HG03139 (cell line): ENCODE measurements around the gene YWHAG.
"Not testable (repeated sequence)": the region's sequence is repeated elsewhere in the genome, so short reads cannot be mapped to it uniquely, and the experiment has no call there.

Experiments
- ATAC-seq: cut with Tn5 transposase; IDR thresholded peaks from one replicate; pipeline ENCODE4 v1.9.1; 2021; ENCODE audit not compliant: unreplicated experiment

The YWHAG gene

DNA sequence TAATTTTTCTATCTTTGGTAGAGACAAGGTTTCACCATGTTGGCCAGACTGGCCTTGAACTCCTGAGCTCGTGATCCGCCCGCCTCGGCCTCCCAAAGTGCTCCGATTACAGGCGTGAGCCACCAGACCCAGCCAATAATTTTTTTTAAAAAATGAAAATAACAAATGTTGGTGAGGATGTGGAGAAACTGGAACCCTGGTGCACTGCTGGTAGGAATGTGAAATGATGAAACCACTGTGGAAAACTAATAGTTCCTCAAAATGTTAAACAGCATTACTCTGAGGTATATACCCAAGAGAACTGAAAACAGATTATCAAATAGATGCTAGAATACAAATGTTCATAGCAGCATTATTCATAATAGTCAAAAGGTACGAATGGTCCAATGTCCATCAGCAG, 23.0 kb upstream of the YWHAG start:
- no peak for ATAC-seq

DNA sequence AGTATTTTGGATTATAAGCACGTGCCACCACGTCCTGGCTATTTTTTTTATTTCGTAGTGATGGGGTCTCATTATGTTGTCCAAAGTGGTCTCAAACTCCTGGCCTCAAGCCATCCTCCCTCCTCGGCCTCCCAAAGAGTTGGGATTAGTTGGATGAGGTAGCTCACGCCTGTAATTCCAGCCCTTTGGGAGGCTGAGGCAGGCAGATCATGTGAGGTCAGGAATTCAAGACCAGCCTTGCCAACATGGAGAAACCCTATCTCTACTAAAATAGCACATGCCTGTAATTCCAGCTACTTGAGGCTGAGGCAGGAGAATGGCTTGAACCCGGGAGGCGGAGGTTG, 21.8 kb upstream of the YWHAG start:
- no peak for ATAC-seq

DNA sequence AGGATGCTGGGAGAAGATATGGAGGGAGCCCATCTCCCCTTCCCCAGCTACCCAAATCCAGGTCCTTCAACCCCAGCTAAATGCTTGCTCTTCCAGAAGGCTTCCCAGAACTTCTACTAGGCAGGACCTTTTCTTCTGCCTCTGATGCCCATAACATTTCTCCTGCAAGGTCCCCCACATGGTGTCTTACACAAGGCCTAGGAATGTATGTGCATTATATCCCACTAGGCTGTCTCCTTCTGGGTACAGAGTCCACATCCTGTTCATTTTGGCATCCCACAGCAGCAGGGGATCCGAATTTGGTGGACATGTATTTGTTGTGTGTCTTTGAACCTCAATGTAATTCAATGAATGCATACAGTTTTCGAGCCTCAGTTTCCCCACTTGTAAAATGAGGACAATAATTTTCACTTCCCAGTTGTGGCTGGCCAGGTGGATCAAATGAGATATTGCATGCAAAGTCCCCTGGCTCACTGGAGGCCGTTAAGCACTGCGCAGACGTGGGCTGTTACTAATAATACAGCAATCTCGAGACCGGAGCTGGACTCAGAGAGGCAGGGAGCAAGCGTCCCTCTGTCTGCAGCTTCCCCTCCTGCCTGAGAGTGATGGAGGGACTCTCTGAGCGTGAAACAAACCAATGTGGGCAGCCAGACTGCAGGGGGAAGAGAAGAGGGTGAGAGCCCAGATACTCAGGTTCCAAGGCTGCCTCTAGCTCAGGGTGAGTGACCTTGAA, 18.6 kb upstream of the YWHAG start:
- no peak for ATAC-seq

DNA sequence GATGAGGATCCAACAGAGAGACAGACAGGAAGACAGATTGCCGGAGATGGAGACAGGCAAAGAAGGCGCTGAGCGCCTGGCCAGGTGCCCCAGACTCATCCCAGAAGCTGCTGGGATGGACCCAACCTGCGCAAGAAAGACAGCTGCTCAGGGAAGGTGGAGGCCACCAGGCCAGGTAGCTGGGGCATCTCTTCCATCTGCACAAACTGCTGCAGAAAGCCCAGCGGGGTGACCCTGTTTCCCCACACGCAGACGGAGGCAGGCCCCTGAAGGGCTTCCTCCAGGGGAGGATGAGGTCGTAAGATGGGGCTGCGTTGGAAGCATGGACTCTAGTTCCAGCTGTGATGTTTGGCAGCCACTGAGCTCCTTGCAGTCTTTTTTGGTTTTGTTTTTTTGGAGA, 16.5 kb upstream of the YWHAG start:
- no peak for ATAC-seq

DNA sequence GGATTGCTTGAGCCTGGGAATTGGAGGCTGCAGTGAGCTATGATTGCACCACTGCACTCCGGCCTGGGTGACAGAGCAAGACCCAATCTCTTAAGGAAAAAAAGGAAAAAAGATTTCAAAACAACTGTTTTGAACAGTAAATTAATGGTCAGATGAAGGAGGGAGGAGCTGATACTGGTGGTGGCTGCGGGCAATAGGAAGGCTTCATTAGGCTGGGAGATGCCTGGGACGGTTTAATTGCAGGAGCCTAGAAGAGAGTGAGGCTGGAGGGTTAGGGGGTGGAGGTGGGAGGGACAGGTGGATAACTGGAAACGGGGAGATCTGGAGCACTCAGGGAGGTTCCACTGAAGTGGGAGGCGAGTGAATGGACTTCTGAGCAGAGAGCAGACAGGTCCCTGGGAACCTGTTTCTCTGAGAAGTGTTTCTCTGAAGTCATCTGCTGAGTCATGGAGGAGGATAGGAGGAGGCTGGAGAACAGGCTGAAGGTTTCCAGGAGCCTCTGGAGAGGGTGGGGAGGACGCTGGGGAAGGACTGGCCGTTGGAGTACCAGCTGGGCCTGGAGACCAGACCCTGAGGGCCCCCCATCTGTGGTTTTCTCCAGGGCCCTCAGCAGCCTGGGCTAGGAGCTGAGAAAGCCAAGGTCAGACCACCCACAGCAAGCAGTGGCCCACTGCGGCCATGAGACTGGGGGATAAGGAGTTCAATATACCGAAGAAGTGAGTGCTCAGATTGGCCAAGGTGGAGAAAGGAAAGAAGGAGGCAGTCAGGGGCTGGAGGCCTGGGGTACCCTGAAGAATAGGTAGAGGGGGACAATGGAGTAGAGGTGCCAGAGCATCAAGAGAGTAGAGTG, 14.4 kb upstream of the YWHAG start:
- no peak for ATAC-seq

DNA sequence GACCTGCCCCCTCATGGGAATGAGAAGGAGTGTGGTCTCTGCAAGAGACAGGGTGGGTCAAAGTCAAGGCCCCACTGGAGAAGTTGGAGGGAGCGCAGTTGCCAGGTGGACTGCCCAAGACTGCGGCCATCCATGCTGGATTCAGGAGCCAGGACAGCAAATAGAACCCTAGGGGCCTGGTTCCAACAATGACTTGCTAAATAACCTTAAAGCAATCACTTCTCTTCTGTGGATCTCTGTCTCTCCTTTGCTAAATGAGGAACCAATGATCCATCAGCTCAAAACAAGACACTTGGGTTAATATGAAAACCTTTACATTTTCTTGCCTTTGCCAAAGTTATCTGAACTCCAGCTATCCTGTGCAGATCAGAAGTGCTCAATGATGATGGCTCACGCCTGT, 12.6 kb upstream of the YWHAG start:
- no peak for ATAC-seq

DNA sequence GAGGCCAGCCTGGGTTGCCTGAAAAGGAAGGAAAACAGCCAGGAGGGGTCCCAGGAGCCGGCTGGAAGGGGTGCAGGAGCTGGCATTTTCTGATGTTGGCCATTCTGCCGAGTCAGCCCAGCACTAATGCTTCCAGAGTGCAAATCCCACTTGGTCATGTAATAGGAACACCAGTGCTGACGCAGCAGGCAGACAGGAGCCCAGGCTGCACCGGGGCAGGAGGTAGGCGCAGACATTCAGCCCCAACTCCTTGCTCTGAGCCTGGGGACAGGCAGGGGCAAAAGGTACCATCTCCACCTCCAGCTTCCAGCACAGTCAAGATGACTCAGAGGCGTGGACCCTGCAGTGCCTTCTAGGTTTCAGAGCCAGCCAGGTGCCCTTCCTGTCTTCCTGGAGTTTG, 10.2 kb upstream of the YWHAG start:
- no peak for ATAC-seq

DNA sequence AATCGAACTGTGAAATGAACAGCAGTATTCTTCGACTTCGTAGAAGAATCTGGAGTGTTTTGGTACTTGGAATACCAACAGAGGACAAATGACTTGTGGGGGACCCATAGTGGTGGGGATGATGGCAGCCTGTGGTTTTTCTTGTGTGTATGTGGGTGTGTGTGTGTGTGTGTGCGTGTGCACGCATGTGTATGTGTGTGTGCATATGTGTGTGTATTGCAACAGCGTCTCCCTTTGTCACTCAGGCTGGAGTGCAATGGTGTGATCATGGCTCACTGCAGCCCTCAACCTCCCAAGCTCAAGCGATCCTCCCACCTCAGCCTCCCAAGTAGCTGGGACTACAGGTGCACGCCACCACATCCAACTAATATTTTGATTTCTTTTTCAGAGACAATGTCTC, 9.4 kb upstream of the YWHAG start:
- no peak for ATAC-seq

DNA sequence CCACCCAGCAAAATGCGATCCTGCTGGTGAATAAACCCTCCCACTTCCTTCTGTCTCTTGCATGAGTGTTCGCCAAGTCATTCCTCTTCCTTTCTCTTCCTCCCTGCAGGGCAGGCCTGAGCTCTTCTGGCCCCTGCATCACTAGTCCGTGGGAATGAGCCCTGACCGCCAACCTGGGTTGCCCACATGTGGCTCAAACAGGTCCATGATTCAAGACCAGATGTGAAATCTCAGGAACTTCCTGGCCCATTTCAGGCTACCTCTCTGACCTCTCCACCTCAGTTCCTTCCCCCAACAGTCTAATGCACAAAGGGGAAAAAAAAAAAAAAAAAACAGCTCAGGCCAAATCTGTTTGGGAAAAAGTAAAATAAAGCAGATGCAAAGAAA, 5.4 kb upstream of the YWHAG start:
- no peak for ATAC-seq

DNA sequence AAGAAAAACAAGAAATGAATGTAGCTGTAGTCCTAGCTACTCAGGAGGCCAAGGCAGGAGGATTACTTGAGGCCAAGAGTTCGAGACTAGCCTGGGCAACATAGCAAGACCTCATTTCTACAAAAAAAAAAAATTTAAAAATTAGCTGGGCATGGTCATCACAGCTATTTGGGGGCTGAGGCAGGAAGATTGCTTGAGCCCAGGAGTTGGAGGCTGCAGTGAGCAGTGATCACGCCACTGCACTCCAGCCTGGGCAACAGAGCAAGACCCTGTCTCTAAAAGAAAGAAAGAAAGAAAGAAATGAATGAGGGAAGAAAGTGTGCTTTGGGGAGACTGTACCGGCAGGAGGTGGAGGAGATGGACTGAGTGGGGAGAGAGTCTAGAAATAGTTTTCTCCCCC, 5.0 kb upstream of the YWHAG start:
- ATAC-seq: not testable (repeated sequence)

DNA sequence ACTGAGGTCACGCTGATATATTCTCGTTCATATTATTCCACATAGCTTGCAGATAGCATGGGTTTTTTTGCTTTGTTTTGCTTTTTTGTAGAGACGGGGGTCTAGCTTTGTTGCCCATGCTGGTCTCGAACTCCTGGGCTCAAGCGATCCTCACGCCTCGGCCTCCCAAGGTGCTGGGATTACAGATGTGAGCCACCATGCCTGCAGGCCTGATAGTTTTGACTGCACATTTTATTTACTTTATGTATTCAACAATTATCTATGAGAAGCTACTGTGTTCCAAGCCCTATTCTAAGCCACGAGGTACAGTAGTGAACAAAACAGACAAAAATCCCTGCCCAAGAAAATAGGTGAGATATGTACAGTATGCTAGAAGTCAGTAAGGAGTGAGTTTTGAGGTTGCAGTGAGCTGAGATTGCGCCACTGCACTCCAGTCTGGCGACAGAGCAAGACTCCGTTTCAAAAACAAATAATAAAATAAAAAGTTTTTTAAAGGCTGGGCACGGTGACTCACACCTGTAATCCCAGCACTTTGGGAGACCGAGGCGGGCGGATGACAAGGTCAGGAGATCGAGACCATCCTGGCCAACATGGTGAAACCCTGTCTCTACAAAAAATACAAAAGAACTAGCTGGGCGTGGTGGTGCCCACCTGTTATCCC, 1.3 kb upstream of the YWHAG start:
- ATAC-seq: no peak

DNA sequence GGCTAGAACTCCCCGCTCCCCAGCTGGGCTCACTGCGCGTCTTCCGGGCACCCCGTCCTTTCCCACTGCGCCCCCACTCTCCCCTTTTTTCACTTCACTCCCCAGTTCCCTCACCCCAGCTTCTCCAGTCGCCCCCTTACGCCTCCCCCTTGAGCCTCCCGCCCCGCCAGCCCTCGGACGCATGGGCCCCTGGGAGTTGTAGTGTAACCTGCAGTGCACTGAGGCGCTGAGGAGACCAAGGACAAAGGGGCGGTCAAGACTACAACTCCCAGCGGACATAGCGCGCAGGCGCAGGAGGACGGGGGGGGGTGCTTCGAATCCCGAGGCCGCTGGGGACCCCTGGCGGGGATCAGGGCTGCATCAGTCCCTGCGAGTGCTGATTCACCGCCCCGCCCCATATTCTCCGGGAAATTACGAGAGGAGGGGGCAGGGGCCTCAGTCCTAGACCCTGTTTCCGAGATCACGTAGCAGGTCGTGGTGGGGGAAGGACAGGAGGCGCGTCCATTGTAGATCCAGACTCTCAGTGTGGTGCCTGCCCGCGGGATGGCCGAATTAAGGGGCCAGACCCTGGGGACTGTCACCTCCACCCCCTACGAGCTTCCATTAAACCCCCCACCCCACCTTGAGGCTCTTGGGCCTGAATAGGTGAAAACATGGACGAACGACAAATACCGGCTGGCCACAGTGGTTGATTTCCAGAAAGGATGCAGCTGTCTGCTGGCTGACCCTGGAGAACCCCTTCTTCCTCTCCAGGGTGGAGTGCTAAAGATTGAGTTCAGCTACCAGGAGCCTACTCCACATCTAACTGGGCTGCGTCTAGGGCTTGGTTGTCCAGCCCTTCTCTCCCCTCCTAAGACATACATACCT, 553 bp upstream of the YWHAG start:
- ATAC-seq: peak; percentile 92

DNA sequence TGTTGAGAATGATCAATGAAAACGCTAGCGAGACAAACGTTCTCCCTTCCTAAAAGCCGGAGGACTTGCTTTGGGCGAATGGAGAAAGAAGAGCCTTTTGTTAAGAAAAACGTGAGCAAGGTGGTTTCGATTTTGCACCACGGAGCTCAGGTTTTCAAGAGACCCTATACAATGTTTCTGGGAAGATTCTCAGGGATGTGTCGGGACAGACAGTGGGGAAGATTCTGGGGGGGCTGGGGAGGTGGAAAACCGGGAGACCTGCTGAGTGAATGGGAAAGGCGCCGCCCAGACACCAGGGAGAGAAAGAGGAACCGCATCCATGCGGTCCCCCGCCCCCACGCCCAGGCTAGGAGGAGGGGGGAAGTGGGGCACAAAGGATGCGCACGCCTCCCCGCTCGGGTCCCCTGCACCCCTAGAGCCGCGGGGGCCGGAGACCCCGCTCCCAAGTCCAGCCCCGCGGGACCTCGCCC, 745 bp downstream of the YWHAG start:
- ATAC-seq: no peak

DNA sequence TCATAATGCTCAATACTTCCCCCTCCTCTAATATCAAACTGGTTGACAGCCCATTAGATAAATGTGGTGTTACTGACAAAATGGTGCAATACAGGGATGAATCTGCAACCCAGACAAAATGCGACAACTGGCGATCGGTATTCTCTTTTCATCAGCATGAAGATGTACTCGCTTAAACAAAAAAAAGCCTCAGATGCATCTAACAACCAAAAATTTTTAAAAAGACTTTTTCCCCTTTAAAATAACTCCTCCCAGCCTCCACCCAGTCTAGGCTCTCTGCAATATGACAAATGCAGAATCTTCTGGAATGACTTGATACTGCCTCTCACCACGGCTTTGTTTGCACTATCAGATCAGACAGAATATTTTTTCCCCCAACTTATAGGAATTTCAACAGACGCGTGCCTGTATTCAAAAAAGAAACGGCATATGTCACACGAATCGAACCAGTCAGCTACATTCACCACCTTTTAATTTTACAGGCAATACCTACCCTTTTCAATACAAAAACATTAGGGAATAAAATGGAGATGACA, 1.2 kb downstream of the YWHAG start:
- no peak for ATAC-seq

DNA sequence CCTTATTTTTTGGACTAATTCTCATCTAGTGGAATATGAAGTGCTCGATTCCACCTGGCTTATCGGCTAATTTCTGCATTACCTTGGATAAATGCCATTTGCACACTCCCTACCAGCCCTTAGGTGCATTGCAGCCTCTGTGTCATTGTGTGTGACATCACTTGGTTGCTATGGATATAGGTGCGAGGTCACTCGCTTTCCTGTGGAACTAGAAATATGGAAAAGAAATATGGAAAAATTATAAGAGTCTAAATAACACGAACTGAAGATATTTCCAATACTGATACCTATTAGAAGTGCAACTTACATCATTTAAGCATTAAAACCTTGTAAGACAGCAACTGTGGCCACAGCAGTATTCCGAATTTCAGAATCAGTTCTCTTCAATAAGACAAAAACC, 2.0 kb downstream of the YWHAG start:
- ATAC-seq: no peak

DNA sequence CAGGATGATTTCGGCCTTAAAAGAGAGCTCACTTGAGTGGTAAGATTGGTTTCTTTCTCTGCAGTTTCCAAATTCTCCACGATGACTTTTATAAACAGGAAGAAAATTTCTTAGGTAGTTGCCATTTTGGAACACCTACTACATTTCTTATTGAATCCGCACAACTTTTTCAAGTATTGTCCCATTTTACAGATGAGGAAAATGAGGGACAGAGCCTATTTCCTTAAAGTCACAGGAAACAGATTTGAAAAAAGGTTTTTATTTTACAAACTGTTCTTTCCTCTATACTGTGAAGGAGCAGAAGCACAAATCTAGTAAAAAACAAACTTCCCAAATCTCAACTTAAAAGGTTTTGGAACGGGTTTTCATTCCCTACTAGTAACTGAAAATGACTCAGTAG, 2.7 kb downstream of the YWHAG start:
- no peak for ATAC-seq

DNA sequence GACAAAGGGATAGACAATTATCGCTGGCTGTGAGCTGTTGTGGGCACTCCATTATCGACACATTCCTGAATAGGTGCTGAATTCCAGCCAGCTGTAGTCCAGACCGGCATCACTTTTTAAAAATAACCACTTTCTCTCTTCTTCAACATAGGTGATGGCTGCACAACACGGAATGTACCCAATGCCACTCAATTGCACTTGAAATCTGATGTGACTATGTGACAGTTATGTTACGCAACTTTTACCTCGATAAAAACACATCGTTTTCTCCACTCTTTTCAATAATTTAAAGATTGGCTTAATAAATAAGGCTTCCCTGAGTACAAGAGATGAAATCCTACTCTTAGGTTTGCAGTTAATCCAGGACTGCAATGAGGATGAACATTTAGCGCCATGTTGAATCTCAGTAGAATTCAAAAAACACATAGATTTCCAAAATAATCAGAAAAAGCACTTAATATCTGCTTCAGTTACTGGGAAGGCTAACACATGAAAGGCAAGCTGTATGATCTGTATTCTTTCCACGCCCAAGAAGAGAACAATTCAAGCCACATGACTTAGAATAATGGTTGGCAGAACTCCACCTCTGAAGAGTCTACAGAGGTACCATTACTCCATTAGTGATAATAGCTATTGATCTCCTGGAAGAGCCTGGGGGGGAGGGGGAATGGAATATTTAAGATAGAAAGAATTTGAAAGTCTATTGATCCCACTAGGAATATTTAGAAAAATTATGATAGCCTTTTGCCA, 3.6 kb downstream of the YWHAG start:
- no peak for ATAC-seq

DNA sequence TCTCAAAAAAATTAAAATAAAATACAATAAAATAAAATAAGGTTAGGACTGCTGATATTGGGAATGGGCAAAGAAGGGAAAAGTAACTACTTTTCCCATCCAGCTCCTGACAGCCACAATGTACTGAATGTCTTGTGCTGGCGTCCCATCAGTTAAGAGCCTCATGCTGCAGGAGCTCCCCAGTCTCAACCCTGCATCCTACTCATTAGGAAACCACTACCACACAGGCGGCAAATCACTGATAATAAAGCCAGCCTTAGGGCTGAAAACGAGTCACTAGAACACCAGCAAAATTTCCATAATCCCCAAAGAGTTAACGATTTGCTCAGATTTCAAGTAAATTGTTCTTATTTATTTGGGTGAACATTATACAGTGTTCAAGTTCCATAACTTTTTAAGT, 4.3 kb downstream of the YWHAG start:
- ATAC-seq: no peak

DNA sequence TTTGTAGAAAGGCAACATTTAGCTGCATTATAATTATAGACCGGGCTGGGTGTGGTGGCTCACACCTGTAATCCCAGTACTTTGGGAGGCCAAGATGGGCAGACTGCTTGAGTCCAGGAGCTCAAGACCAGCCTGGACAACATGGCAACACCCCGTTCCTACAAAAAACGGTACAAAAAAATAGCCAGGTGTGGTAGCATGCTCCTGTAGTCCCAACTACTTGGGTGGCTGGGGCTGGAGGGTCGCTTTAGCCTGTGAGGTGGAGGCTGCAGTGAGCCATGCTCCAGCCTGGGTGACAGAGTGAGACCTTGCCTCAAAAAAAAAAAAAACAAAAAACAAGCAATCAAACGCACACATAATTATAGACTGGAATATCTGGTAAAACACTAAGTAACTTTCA, 5.0 kb downstream of the YWHAG start:
- no peak for ATAC-seq

DNA sequence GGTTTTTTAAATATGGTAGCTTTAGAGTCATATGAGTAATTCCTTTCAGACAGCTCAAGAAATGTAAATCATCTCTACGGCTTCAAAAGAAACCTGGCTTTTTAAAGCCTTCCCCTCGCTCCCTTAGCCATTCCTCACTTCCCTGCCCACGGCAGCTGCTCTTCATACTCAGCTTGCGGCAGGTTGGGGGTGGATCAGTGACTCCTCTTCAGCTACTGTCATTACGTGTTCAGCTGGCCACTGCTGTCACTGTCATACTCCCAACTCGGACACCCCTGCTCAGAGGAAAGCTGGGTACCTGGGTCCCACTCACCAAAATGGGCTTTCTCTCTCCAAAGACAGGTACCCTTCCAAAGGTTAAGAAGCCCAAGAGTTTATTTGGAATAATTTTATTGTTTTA, 6.6 kb downstream of the YWHAG start:
- no peak for ATAC-seq
